ENCODE measurements around the gene EVX1. TPM values are rescaled to one million over a fixed set of nuclear protein-coding genes. Genes with fewer than 3 reads are reported as not detected.

Gene EVX1
- total and polyA plus RNA-seq, 2 of the 8 experiments (the other 6 are each of a cell fraction or from before 2014, with no cell fraction given), result not detected

DNA sequence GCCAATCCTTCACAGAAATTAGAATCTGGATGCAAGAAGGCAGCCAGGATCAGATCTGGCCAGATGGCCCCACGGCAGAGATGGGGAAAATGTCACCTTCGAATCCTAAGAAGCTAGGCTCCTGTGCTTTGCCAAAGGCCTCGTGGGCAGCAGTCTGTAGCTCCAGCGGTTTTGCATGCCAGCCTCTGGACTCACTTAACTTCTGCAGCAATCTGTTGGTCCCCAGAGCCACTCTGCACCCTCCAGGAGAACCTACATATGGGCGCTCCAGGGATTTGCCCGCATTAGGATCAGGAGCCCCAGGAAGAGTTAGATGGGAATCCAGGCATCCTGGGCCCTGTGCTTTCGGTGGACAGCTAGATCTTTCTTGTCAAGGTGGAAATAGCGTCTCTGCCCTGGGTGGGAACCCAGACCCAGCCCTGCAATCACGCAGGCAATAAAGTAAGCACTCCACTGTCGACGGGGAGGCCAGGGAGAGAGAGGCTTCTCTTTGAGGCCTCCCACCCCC lies 32.6 kb upstream of the EVX1 start:
- Histone ChIP-seq H4K8ac (ENCODE audit: extremely low read depth, insufficient read depth, low read length) (no peak overlapping the region), H2AFZ (ENCODE audit: low read length) (no peak overlapping the region), H3K18ac (ENCODE audit: extremely low read depth, low read length) (no peak overlapping the region), H2BK120ac (replicated peaks; ENCODE audit: low read depth, low read length) (no peak overlapping the region), H2BK20ac (ENCODE audit: low read length) (no peak overlapping the region), H3K79me1 (ENCODE audit: low read depth, low read length) (no peaks in the 10 kb centered on the region), H3K4me1 (replicated peaks in 1 of 4; ENCODE audit: control insufficient read depth in 3 of 4, insufficient read depth in 4 of 4, low read length in 3 of 4) (peaks cover 6 to 17% (median 12%) of the 10 kb centered on the region in 4 experiments), H4K91ac (replicated peaks; ENCODE audit: insufficient read length, low read length) (no peak overlapping the region), H3K23ac (ENCODE audit: insufficient read length) (no peak overlapping the region), H3K27me3 (replicated peaks in 1 of 4; ENCODE audit: control insufficient read depth in 3 of 4, extremely low read depth in 1 of 4, insufficient read depth in 3 of 4, low read length in 3 of 4) (peaks cover 96 to 100% (median 99%) of the 10 kb centered on the region in 4 experiments), H3K4ac (replicated peaks; ENCODE audit: insufficient read length, low read depth, low read length) (no peak overlapping the region), H3K4me3 (ENCODE audit: extremely low read depth in 1 of 4, insufficient read depth in 2 of 4, low read depth in 3 of 4, low read length in 4 of 4) (no peak overlapping the region), H3K27ac (ENCODE audit: low read depth, low read length) (no peak overlapping the region), H3K36me3 (ENCODE audit: control insufficient read depth in 2 of 4, insufficient read depth in 4 of 4, low read length in 3 of 4) (peaks cover 0 to 5% (median 0%) of the 10 kb centered on the region in 4 experiments; a peak in 1 of 8 replicates), H3K9ac (replicated peaks in 1 of 4; ENCODE audit: extremely low read depth in 1 of 4, low read depth in 3 of 4, low read length in 3 of 4) (no peak overlapping the region), H2BK15ac (ENCODE audit: low read length) (no peak overlapping the region), H3K14ac (ENCODE audit: insufficient read length) (no peak overlapping the region), H4K5ac (ENCODE audit: insufficient read length, low read depth, low read length) (no peak overlapping the region), H2AK5ac (ENCODE audit: low read depth, low read length) (no peak overlapping the region), H4K20me1 (replicated peaks in 1 of 2; ENCODE audit: control insufficient read depth in 1 of 2, insufficient read depth in 2 of 2, low read length in 2 of 2) (peaks cover 15 to 33% of the 10 kb centered on the region in 2 experiments), H2BK5ac (ENCODE audit: low read depth, low read length) (no peak overlapping the region), H3K79me2 (ENCODE audit: control insufficient read depth in 1 of 2, insufficient read depth in 2 of 2, low read length in 2 of 2) (no peaks in the 10 kb centered on the region), H2BK12ac (ENCODE audit: low read depth, low read length) (no peak overlapping the region), H3K4me2 (ENCODE audit: insufficient read depth in 1 of 2, low read depth in 2 of 2, low read length in 2 of 2) (no peak overlapping the region), H3K9me3 (ENCODE audit: insufficient read depth in 2 of 2, low read depth in 1 of 2, low read length in 1 of 2) (no peaks in the 10 kb centered on the region), H3K23me2 (ENCODE audit: low read depth, low read length) (no peaks in the 10 kb centered on the region; the same call in 1 of the 2 replicates), H3K56ac (replicated peaks; ENCODE audit: insufficient read length, low read depth, low read length) (no peak overlapping the region)
- CTCF ChIA-PET (ENCODE audit: partially characterized antibody), result interaction anchor here (0.7 to 6.6 kb wide), 31 partner anchors 8 to 883 kb away, joined by 3 to 64 read pairs (median 4); partner anchors contain the start of genes EVX1, HOXA11, HOXA13 and HOXA7
- POLR2A ChIA-PET (ENCODE audit: partially characterized antibody), result interaction anchor here (1.0 kb wide), 1 partner anchor 17 kb away, joined by 3 read pairs; no protein-coding TSS in a partner anchor
- 47% methylated on average over 11 of the region's 11 CpGs; no CpG with 5 or more reads in 1 of the 2 experiments for WGBS, 2 experiments (ENCODE audit: extremely low coverage in 1 of 2, insufficient coverage in 1 of 2, insufficient read length in 1 of 2, insufficient replicate concordance in 2 of 2, low coverage in 1 of 2, low lambda C conversion rate in 2 of 2, missing lambda C conversion rate in 1 of 2)
- FAIRE-seq, result no peak
- no peak for DNase-seq (ENCODE audit: low read depth in 1 of 2, low spot score in 2 of 2)
- TF ChIP-seq KDM1A (IDR thresholded peaks at IDR 0.05; ENCODE audit: borderline replicate concordance, low read length) (no peak), TCF12 (IDR thresholded peaks at IDR 0.05; ENCODE audit: low read depth, low read length) (no peak), YY1 (IDR thresholded peaks at IDR 0.05; ENCODE audit: low read depth, low read length) (no peak), SAP30 (IDR thresholded peaks at IDR 0.05; ENCODE audit: insufficient read depth, insufficient replicate concordance, low read length) (no peak)

Data from H1 (cell line).